WTC11 (cell line): ENCODE measurements around the gene ANO3.

Experiments
- ATF2 ChIP-seq: sonication (generic); formaldehyde crosslinking; IDR thresholded peaks from 2 replicates; pipeline ENCODE4 v1.8.1; 2022; ENCODE audit warnings: low read depth, missing genetic modification reagents, borderline replicate concordance
- CREB1 ChIP-seq: sonication (generic); formaldehyde crosslinking; IDR thresholded peaks from 2 replicates; pipeline ENCODE4 v1.8.0; 2023; ENCODE audit warnings: mild to moderate bottlenecking, missing genetic modification reagents
- CTCF ChIP-seq: fragments of 200-600 bp; IDR thresholded peaks from 2 replicates; pipeline ENCODE4 v1.8.0; 2022; ENCODE audit warnings: antibody characterized with exemption
- HMGXB4 ChIP-seq: sonication (generic); formaldehyde crosslinking; IDR thresholded peaks from 2 replicates; pipeline ENCODE4 v1.8.1; 2023; ENCODE audit warnings: mild to moderate bottlenecking, moderate library complexity, missing genetic modification reagents
- JUN ChIP-seq: sonication (generic); formaldehyde crosslinking; IDR thresholded peaks from 2 replicates; pipeline ENCODE4 v1.8.0; 2023; ENCODE audit warnings: mild to moderate bottlenecking, missing genetic modification reagents
- NFYB ChIP-seq: sonication (generic); formaldehyde crosslinking; conservative IDR thresholded peaks from 2 replicates; pipeline ENCODE4 v1.8.0; 2022; ENCODE audit warnings: low read depth, missing genetic modification reagents
- OVOL2 ChIP-seq: fragments of 250-450 bp; sonication (Bioruptor Pico); IDR thresholded peaks from 2 replicates; pipeline ENCODE4 v1.9.0; 2021; ENCODE audit warnings: mild to moderate bottlenecking, borderline replicate concordance
- ZNF121 ChIP-seq: sonication (generic); formaldehyde crosslinking; IDR thresholded peaks from 2 replicates; pipeline ENCODE4 v1.8.0; 2023; ENCODE audit warnings: missing genetic modification reagents
- ZNF138 ChIP-seq: sonication (generic); formaldehyde crosslinking; conservative IDR thresholded peaks from 2 replicates; pipeline ENCODE4 v1.8.1; 2022; ENCODE audit warnings: mild to moderate bottlenecking, moderate library complexity, missing genetic modification reagents
- ZNF423 ChIP-seq: fragments of 250-450 bp; sonication (Bioruptor Pico); IDR thresholded peaks from 2 replicates; pipeline ENCODE4 v2.1.2; 2022; ENCODE audit warnings: mild to moderate bottlenecking, moderate library complexity

GRCh38 chr11:26377619-26378018 lies 45.7 kb downstream of the ANO3 start:
- no peak for TF ChIP-seq CREB1 (CRISPR knock-in tag)
- no peak for TF ChIP-seq JUN (CRISPR knock-in tag)
- no peak for TF ChIP-seq NFYB (CRISPR knock-in tag)
- no peak for TF ChIP-seq ZNF423 (CRISPR knock-in tag)
- no peak for TF ChIP-seq HMGXB4
- no peak for TF ChIP-seq CTCF
- no peak for TF ChIP-seq ZNF121 (CRISPR knock-in tag)
- no peak for TF ChIP-seq ATF2 (CRISPR knock-in tag)
- TF ChIP-seq OVOL2: no peak
- TF ChIP-seq ZNF138 (CRISPR knock-in tag): no peak
